ENCODE data around the gene C11orf68. TPM values are rescaled to one million over a fixed set of nuclear protein-coding genes. Genes with fewer than 3 reads are reported as not detected.

The C11orf68 gene
- total RNA-seq: 81.2 and 83.5 TPM in 2 replicates
- long read RNA-seq, partial matches to known transcripts: 0 of 1 reads
- long read RNA-seq, other reads (novel, unspliced or antisense): 0 of 1 reads

GRCh38 chr11:65918211-65919140 lies at the start of gene C11orf68:
Gene C11orf68 (minus strand): TSS chr11:65919062. CDS start chr11:65919031, 31 bp downstream.
- Mint-ChIP-seq H3K27ac (ENCODE audit: unreplicated experiment) (peak within 1 kb of the TSS; percentile 98), H3K36me3 (ENCODE audit: unreplicated experiment) (peaks cover 22% of the 10 kb centered on the region), H3K27me3 (ENCODE audit: unreplicated experiment) (no peaks in the 10 kb centered on the region), H3K4me3 (ENCODE audit: unreplicated experiment) (peak within 1 kb of the TSS; percentile 88), H3K9me3 (ENCODE audit: unreplicated experiment) (no peaks in the 10 kb centered on the region), H3K4me1 (ENCODE audit: unreplicated experiment) (peaks cover 44% of the 10 kb centered on the region)
- no peak for TF ChIP-seq CTCF (IDR thresholded peaks at IDR 0.05)
- DNase-seq (ENCODE audit: extremely low spot score, unreplicated experiment): no peak

- Mint-ChIP-seq H3K27me3 (ENCODE audit: unreplicated experiment) (no peaks in the 10 kb centered on the region), H3K4me3 (ENCODE audit: unreplicated experiment) (no peak overlapping the region), H3K36me3 (ENCODE audit: unreplicated experiment) (peaks cover 38% of the 10 kb centered on the region), H3K4me1 (ENCODE audit: unreplicated experiment) (peaks cover 14% of the 10 kb centered on the region), H3K9me3 (ENCODE audit: unreplicated experiment) (no peaks in the 10 kb centered on the region), H3K27ac (ENCODE audit: unreplicated experiment) (no peak overlapping the region)
- TF ChIP-seq CTCF (IDR thresholded peaks at IDR 0.05): no peak
- no peak for DNase-seq (ENCODE audit: extremely low spot score, unreplicated experiment)
Observed at GRCh38 chr11:65967329-65967934, 48.6 kb upstream of the C11orf68 start.

GRCh38 chr11:65965986-65966762 lies 47.3 kb upstream of the C11orf68 start:
- no peak for TF ChIP-seq CTCF (IDR thresholded peaks at IDR 0.05)
- H3K27me3 Mint-ChIP-seq (ENCODE audit: unreplicated experiment): no peaks in the 10 kb centered on the region
- H3K4me1 Mint-ChIP-seq (ENCODE audit: unreplicated experiment): peaks cover 22% of the 10 kb centered on the region
- H3K9me3 Mint-ChIP-seq (ENCODE audit: unreplicated experiment): no peaks in the 10 kb centered on the region
- DNase-seq (ENCODE audit: extremely low spot score, unreplicated experiment): no peak
- peaks cover 32% of the 10 kb centered on the region for H3K36me3 Mint-ChIP-seq (ENCODE audit: unreplicated experiment)
- H3K4me3 Mint-ChIP-seq (ENCODE audit: unreplicated experiment): no peak overlapping the region
- no peak overlapping the region for H3K27ac Mint-ChIP-seq (ENCODE audit: unreplicated experiment)

GRCh38 chr11:65964906-65965305 lies 46.0 kb upstream of the C11orf68 start:
- Mint-ChIP-seq H3K27me3 (ENCODE audit: unreplicated experiment) (no peaks in the 10 kb centered on the region), H3K4me1 (ENCODE audit: unreplicated experiment) (peaks cover 25% of the 10 kb centered on the region), H3K36me3 (ENCODE audit: unreplicated experiment) (peaks cover 26% of the 10 kb centered on the region), H3K27ac (ENCODE audit: unreplicated experiment) (no peak overlapping the region), H3K9me3 (ENCODE audit: unreplicated experiment) (no peaks in the 10 kb centered on the region), H3K4me3 (ENCODE audit: unreplicated experiment) (no peak overlapping the region)
- DNase-seq (ENCODE audit: extremely low spot score, unreplicated experiment): no peak
- TF ChIP-seq CTCF (IDR thresholded peaks at IDR 0.05): no peak

All from osteocyte (in vitro differentiated cells).